GM18505 (cell line): ENCODE measurements around the gene CHCHD4.
"Not testable (repeated sequence)": the region's sequence is repeated elsewhere in the genome, so short reads cannot be mapped to it uniquely, and the experiment has no call there.

ENCODE experiments used
- ATAC-seq: cut with Tn5 transposase; IDR thresholded peaks from one replicate; pipeline ENCODE4 v1.9.1; 2021; ENCODE audit not compliant: unreplicated experiment
- POLR2A ChIP-seq: IDR thresholded peaks from 4 replicates; pipeline ENCODE4 v1.6.1; 2011; ENCODE audit warnings: borderline replicate concordance; ENCODE audit not compliant: insufficient read depth, insufficient read length; ENCODE audit errors: extremely low read depth

The CHCHD4 gene

DNA sequence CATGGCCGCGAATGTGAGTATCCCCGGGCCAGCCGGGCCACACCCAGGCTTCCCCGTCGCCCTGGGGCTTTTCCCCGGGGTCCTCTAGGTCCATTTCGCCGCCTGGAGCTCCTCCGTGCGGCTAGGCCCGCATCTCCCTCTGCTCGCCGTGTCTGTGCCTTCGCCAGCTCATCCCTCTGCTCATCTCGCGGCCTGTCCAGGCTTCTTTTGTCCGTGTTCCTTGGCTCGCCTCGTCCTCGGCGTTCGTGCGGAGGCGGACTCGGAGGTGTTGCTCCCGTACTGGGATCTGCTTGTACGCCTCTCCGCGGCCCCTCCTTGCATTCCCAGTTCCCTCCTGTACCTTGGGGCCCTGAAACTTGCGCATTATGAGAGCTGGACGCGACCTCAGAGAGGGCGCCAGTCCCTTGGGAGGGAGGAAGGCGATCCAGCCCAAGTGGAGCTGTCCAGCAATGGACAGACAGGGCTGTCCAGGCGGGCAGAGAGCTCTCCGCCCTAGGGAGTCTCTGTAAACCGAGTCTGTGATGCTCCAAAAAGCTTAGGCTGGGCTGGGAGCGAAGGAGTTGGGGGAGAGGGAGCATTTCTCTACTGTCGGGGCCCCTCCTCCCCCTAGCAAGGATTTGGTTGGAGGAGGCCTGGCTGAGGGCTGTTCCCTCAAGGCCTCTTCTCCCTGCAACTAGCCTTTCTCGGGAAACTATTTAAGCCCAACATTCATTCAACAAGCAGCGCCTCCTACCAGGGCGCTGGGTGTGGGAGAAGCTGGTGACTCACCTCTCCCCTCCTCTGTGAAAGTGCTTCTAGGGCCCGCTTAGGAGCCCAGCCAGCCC is 735 bp upstream of the CHCHD4 start:
- ATAC-seq: peak; percentile 29
- no peak for TF ChIP-seq POLR2A

DNA sequence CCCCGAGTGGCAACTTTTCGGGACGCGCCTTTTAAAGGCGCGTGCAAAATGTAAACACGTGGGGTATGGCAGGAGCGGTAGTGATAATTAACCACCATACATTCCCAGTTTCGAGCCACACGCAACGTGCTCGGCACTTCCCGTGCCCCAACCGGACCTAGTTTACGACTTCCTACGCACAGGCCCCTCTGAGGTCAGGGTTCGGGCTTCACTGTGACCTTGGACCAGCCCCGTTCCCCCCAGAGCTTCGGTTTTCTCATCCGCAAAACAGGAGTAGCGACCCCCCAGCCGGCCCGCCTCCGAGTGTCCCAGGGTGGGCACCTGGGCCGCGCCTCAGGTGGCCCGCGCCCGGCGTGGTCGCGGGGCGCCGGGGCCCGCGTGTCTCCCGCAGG is 451 bp downstream of the CHCHD4 start:
- TF ChIP-seq POLR2A: peak; percentile 59
- ATAC-seq: peak; percentile 24

DNA sequence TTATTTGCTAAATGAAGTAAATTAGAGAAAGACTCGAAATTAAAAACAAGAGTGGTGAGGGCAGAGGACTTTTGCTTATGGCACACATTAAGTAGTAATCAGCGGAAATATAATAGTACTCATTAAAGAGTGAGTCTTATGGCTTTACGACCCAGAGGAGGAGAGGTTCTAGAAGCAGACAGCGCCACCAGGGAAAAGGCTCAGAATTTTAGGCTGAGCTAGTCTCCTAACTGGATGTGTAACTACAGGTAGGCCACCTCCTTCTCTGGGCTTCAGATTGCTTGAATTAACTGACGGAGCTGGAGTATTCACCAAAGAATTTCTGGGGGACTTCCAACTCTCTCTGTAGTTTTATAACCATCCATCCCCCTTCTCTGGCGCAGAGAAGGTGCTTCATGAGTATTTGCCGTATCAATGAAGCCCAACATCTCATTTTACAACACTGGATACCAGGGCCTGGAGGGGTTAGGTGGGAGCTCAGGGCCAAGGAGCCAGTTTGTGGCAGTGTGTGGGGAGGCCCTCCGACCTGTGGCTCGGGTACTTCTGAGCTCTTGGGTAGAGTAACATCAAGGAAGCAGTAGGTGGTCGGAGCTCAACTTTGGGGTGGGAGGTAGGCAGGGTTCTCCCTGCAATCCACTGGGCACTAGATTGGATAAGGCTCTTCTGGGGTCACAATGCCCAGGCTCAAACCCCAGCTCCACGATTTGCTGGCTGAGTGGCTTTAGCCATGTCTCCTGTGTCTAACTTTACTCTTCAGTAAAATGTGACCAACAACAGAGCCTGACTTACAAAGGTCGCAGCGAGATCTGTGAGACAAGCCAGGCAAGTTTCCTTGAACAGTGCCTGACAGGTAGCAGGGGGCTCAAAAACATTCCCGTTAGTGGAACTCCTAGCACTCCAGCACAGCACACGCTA is 1.1 kb downstream of the CHCHD4 start:
- ATAC-seq: no peak

DNA sequence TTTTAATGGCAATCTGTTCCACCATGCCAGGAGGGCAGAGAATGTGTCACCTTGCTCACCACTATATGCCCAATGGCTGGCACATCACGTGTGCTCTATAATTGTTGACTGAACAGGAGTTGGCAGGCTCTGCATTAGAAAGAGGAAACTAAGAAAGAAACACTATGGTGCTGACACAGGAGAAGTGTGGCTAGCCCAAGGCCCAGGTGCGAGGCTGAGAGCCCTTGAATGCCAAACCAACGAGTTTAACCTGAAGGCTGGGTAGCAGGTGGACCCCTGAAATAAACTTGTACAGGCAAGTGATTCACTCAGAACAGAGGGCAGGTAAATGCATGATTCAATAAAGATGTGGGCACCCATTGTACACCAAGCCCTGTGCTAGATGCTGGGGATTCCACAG is 2.4 kb downstream of the CHCHD4 start:
- ATAC-seq: no peak
- no peak for TF ChIP-seq POLR2A

More for the DNA sequence above, 1.1 kb downstream of the CHCHD4 start:
- no peak for TF ChIP-seq POLR2A

DNA sequence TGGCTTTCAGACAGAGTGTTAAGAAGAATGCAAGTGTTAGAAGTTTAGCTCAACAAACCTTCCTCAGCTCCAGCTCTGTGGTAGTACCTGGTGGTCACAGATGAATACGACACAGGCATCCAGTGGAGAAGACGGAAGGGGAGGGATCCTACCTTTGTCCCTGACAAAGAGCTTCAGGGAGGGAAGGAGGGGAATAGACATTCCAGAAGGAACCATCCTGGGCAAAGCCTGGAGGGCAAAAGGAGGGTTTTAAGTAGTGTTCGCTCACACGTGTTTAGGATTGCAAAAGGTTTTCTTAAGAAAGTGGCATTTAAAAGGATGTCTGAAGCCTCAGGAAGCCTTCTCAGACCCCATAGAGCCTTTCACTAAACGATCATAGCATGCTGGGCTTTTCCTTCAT is 2.8 kb downstream of the CHCHD4 start:
- no peak for ATAC-seq
- TF ChIP-seq POLR2A: no peak

DNA sequence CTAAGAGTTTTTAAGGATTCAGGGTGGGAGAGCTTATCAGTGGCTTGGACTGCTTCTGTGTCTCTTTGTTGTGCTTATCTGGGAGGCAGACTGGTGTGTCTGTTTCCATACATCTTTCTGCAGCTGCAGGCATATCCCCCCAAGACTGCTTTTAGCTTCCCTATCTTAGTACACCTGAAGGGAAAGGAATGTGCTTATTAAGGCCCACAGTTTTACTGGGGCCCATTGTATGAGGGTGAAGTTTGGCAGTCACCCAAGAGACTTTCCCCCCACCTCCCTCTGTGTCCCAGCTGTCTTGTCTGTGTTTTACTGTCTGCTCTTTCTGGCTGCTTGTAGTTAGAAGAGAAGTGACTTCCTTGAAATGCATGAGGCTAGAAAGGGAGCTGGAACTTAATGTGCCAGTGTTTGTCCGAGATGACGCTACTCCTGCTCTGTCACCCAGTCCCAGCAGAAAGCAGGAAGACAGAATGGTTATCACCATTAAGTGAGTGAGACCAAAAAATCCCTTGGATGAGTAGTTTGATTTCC is 3.7 kb downstream of the CHCHD4 start:
- ATAC-seq: not testable (repeated sequence)

DNA sequence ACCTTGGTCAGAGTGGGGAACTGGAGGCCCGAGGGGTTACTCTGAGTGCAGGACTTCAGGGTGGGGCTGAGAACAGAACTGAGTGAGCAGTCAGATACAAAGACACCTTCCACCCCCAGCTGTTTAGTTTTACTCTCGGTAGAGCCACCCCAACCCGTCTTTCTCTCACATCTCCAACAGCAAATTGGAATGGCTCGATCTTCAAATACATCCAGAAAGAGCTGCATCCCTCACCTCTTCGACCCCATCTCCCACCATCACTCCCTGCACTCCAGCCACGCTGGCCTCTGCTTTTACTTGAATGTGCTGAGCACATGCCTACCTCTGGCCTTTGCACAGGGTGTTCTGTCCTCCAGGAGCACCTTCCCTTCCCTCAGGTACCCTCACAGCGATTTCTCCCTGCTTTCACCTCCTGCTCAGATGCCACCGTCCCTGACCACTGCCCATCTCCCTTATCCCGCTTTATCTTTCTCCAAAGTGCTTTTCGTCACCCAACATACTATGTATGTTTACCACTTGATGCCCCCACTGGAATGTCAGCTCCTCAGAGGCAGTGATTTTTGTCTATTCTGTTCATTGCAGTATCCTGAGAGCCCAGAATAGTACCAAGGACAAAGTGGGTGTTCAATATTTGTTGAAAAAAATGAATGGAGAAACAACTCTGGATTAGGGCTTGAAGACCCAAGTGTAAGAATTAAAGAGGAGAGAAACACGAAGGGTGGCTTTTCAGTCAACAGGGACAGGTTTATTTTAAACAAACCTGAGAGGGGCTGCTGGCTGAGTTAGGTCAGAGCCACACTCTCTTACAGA is 4.4 kb downstream of the CHCHD4 start:
- ATAC-seq: no peak

DNA sequence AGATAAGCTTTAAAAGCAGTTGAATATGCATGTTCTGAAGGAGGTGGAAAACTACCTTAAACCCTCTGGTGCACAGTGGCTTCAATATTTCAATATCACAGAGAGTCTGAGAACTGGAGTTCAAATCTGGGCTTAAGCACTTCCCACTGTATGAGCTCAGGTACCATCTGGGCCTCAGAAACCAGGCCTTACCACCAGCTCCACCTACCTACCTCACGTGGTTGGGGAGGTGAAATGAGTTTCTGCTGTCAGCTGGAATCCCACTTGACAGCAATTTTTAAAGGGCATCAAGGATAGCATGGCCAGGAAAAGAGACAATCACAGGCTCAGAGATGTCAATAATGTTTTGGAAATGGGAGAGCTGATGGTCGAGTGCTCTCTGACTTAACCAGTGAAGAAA is 5.0 kb downstream of the CHCHD4 start:
- TF ChIP-seq POLR2A: no peak
- no peak for ATAC-seq

More for the DNA sequence above, 4.4 kb downstream of the CHCHD4 start:
- no peak for TF ChIP-seq POLR2A

DNA sequence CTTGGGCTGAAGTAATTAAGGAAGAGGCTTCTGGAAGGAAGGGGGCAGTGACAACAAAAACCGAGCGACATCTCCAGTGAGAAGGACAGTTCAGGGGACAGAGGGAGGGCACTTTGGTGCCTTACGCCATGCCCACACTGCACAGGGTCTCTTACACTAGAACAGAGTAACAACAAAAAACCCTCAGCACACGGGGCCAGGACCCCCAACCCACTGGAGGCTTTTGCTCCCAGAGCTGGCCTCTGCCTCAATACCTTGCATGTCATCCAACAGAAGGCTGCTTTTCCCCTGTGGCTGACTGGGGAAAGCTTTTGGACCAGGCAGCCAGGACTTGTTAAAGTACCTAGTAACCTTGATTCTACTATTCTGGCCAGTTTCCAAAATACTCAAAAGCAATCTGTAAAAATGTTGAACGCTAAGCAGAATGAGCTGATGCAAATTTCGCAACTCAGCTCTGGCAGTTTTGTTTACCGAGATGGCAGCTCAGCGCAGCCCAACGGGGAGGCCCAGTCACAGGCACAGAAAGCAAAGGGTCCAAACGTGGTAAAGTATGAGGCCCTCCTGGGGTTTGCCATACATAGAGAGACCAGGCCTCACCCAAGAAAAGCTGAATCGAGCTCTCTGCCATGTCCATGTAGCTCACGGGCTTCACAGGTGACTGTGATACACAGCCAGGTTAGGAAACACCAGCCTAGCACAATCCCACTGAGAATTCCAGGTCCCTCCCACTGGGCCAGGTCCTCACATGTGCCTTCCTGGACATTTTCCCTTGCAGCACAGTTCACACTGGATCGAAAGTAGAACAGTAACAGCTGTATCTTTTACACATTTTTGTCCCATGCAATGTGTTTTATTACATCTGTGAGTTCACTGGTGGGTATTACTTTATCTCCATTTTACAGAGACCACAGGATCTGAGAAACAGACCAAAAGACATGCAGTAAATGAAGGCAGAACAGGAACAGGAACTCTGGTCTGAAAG is 6.0 kb downstream of the CHCHD4 start:
- ATAC-seq: no peak
- no peak for TF ChIP-seq POLR2A

DNA sequence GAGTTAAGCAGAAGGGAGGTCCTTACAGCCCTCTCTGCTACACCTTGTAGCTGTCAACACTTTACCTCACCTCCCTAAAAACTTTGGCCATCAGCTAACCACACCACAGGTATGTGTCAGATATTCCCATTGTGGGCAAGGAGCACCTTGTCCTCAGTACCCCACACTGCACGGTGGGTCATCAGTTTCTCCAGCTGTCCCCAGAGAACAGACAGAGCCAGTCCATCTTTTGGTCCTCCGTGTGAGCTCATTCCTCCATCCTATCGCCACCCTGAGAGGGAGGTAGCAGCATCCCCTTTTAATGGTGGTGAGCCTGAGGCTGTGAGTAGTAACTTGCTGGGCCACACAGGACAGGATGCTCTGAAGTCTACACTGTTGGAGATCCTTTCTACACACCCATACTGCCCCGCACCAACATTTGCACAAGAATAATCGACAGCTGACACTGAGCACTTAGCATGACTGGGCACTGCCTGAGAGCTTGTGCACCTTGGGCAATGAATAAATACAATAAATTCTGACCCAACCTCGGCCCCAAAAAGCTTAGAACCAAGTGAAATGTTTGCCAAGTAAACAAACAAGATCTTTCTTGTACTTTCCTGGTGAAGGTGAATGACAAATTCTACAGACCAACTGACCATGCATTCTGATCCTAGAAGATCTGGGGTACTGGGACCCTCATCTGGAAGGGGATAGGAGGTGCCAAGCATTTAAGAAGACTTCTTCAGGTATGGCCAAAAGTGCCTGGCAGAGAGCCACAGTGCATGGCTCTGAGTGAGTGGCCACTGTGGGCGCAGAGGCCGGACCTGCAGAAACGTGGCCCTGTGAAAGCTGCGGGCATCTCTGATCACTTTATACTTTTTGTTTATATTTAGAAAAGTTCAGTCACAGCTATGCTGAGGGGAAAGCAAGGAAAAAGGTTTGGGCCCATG is 6.9 kb downstream of the CHCHD4 start:
- no peak for ATAC-seq
- TF ChIP-seq POLR2A: no peak

DNA sequence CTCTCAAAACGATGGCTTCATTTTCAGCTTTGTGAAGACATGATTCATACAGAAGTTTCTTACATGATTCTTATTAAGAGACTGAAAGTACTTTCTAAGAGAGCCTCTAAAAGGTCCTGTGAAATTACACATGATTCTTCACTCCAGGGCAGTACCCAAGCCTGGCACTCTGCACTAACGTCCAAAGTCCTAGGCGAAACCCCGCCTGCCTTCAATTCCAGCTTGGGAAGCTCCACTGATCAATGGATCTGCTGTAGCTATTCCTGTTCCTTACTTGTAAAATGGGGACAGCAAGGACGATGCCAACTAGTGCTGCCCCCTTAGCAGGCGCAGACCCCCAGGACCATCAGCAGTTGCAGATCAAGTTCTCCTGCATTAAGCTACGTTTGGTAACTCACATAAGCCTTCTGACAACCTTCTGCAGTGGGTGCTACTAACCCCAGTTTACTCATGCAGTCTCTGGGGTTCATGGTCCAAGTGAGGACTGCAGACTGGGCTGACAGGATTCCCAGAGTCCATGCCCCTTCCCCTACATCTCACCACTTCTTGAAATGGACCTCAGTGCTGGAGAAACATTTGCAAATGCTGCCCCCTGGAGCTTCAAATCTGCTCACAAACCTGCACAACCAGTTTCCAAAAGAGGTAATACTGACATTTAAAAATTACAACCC is 10.6 kb downstream of the CHCHD4 start:
- ATAC-seq: no peak
- no peak for TF ChIP-seq POLR2A

DNA sequence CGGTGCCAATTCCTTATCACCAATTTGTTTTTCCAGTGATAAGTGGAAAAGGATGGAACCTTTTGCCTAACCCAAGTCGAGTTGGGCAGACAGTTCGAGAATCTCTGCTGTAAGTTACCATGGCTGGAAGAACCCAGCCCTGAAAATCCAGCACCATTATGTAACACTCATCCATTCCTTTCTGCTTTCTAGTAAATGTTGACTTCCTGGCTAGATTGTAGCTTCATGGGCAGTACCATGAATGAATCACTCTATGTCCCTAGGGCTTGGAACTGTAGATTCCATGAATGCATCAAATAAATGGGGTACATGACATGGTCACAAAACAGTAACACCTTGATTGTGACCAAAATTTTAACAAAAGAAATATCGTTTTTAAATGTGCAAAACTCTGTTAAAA is 14.0 kb downstream of the CHCHD4 start:
- TF ChIP-seq POLR2A: no peak
- ATAC-seq: no peak

DNA sequence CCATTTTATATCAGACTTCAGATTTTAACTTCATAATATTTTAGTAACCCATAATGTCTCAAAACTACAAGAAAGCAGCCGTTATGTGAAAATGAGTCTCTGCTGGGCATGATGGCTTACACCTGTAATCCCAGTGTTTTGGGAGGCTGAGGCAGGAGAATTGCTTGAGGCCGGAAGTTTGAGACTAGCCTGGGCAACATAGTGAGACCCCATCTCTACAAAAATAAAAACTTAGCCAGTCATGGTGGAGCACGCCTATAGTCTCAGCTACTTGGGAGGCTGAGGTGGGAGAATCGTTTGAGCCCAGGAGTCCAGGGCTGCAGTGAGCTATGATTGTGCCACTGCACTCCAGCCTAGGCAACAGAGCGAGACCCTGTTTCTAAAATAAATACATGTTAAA is 14.8 kb downstream of the CHCHD4 start:
- not testable (repeated sequence) for ATAC-seq
